Measurements from ENCODE around the gene CASP9. TPM values are rescaled to one million over a fixed set of nuclear protein-coding genes. Genes with fewer than 3 reads are reported as not detected.

Gene CASP9
- total RNA-seq, 1 experiment from 2014 or later = 12.4 TPM

- POLR2A ChIA-PET (ENCODE audit: unreplicated experiment) = interaction anchor here (0.6 kb wide), 1 partner anchor 216 kb away, joined by 6 read pairs; no protein-coding TSS in a partner anchor
Observed at GRCh38 chr1:15540186-15540585, 16.2 kb upstream of the CASP9 start.

GRCh38 chr1:15538771-15539170 lies 14.8 kb upstream of the CASP9 start:
- ChIA-PET CTCF (no interaction called here), POLR2A (ENCODE audit: unreplicated experiment) (no interaction called here)
- H3F3A ChIP-seq (ENCODE audit: insufficient read depth, low read depth) = no peaks in the 10 kb centered on the region
- DNase-seq = no peak
- intact Hi-C loops (cut with micrococcal nuclease; ENCODE audit: unreplicated experiment) = no loop called here
- no TSS peak for BruUV-seq (replicated peaks)
- no peaks in the 10 kb centered on the region for H3K36me3 ChIP-seq (ENCODE audit: low read depth)
- H3K4me1 ChIP-seq (replicated peaks; ENCODE audit: insufficient read depth) = no peaks in the 10 kb centered on the region
- no peak overlapping the region for H3K4me2 ChIP-seq
- TF ChIP-seq, protein P1, sequence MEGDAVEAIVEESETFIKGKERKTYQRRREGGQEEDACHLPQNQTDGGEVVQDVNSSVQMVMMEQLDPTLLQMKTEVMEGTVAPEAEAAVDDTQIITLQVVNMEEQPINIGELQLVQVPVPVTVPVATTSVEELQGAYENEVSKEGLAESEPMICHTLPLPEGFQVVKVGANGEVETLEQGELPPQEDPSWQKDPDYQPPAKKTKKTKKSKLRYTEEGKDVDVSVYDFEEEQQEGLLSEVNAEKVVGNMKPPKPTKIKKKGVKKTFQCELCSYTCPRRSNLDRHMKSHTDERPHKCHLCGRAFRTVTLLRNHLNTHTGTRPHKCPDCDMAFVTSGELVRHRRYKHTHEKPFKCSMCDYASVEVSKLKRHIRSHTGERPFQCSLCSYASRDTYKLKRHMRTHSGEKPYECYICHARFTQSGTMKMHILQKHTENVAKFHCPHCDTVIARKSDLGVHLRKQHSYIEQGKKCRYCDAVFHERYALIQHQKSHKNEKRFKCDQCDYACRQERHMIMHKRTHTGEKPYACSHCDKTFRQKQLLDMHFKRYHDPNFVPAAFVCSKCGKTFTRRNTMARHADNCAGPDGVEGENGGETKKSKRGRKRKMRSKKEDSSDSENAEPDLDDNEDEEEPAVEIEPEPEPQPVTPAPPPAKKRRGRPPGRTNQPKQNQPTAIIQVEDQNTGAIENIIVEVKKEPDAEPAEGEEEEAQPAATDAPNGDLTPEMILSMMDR (conservative IDR thresholded peaks at IDR 0.05) = no peak
- TF ChIP-seq EZH2 (IDR thresholded peaks at IDR 0.05; ENCODE audit: low read depth) = no peak
- no peaks in the 10 kb centered on the region for H3K79me2 ChIP-seq (ENCODE audit: low read depth)
- H3K27ac ChIP-seq = no peak overlapping the region
- H3K27me3 ChIP-seq (ENCODE audit: insufficient read depth, low read depth) = no peaks in the 10 kb centered on the region
- no peaks in the 10 kb centered on the region for H3K9me3 ChIP-seq (ENCODE audit: insufficient read depth, low read depth)
- H4K20me1 ChIP-seq (ENCODE audit: insufficient read depth) = no peaks in the 10 kb centered on the region
- no peak overlapping the region for H2AFZ ChIP-seq
- no peaks in the 10 kb centered on the region for H3K9me2 ChIP-seq (ENCODE audit: insufficient read depth)
- H3K4me3 ChIP-seq = no peak overlapping the region

More at GRCh38 chr1:15540186-15540585, 16.2 kb upstream of the CASP9 start:
- Histone ChIP-seq H3K4me1 (replicated peaks; ENCODE audit: insufficient read depth) (no peaks in the 10 kb centered on the region), H3K79me2 (ENCODE audit: low read depth) (no peaks in the 10 kb centered on the region), H3K9me2 (ENCODE audit: insufficient read depth) (no peaks in the 10 kb centered on the region), H3F3A (ENCODE audit: insufficient read depth, low read depth) (no peaks in the 10 kb centered on the region), H3K27ac (no peak overlapping the region), H3K9me3 (ENCODE audit: insufficient read depth, low read depth) (no peaks in the 10 kb centered on the region), H3K27me3 (ENCODE audit: insufficient read depth, low read depth) (no peaks in the 10 kb centered on the region), H4K20me1 (ENCODE audit: insufficient read depth) (no peaks in the 10 kb centered on the region), H2AFZ (no peak overlapping the region), H3K4me2 (no peak overlapping the region), H3K4me3 (no peak overlapping the region), H3K36me3 (ENCODE audit: low read depth) (no peaks in the 10 kb centered on the region)
- intact Hi-C loops (cut with micrococcal nuclease; ENCODE audit: unreplicated experiment) = no loop called here
- no peak for DNase-seq
- no TSS peak for BruUV-seq (replicated peaks)
- CTCF ChIA-PET = no interaction called here
- TF ChIP-seq, protein P1 (conservative IDR thresholded peaks at IDR 0.05) = no peak
- no peak for TF ChIP-seq EZH2 (IDR thresholded peaks at IDR 0.05; ENCODE audit: low read depth)

- Histone ChIP-seq H2AFZ (no peak overlapping the region), H4K20me1 (ENCODE audit: insufficient read depth) (no peaks in the 10 kb centered on the region), H3K4me2 (no peak overlapping the region), H3K79me2 (ENCODE audit: low read depth) (peaks cover 15% of the 10 kb centered on the region; the same call in 1 of the 2 replicates), H3K36me3 (ENCODE audit: low read depth) (no peaks in the 10 kb centered on the region), H3F3A (ENCODE audit: insufficient read depth, low read depth) (peaks cover 13% of the 10 kb centered on the region; the same call in 1 of the 2 replicates), H3K4me3 (no peak overlapping the region), H3K4me1 (replicated peaks; ENCODE audit: insufficient read depth) (peaks cover 11% of the 10 kb centered on the region; the same call in 1 of the 2 replicates), H3K27ac (no peak overlapping the region), H3K27me3 (ENCODE audit: insufficient read depth, low read depth) (no peaks in the 10 kb centered on the region), H3K9me3 (ENCODE audit: insufficient read depth, low read depth) (no peaks in the 10 kb centered on the region), H3K9me2 (ENCODE audit: insufficient read depth) (no peaks in the 10 kb centered on the region)
- intact Hi-C loops (cut with micrococcal nuclease; ENCODE audit: unreplicated experiment) = no loop called here
- POLR2A ChIA-PET (ENCODE audit: unreplicated experiment) = no interaction called here
- CTCF ChIA-PET = no interaction called here
- no peak for TF ChIP-seq EZH2 (IDR thresholded peaks at IDR 0.05; ENCODE audit: low read depth)
- TF ChIP-seq, protein P1 (conservative IDR thresholded peaks at IDR 0.05) = no peak
- no peak for DNase-seq
- BruUV-seq (replicated peaks) = no TSS peak
Observed at GRCh38 chr1:15531682-15532081, 7.7 kb upstream of the CASP9 start.

Data from PC-9 (cell line).